ENCODE data around the gene SOX15.

The SOX15 gene

GRCh38 chr17:7579001-7579833, 10.7 kb downstream of the SOX15 start, which contains the start of gene CD68:
Gene CD68, plus strand, starts transcription at chr17:7579638. Its CDS starts 40 bp downstream, at chr17:7579678.
- in situ Hi-C loops (cut with MboI; ENCODE audit: low sequenced_read_pairs): no loop called here

GRCh38 chr17:7577327-7578199, 12.3 kb downstream of the SOX15 start:
- in situ Hi-C loops (cut with MboI; ENCODE audit: low sequenced_read_pairs): no loop called here

- in situ Hi-C loops (cut with MboI; ENCODE audit: low sequenced_read_pairs): no loop called here
Observed at GRCh38 chr17:7576432-7576937, 13.4 kb downstream of the SOX15 start.

GRCh38 chr17:7575959-7576358, 13.9 kb downstream of the SOX15 start:
- in situ Hi-C loops (cut with MboI; ENCODE audit: low sequenced_read_pairs): no loop called here

- in situ Hi-C loops (cut with MboI; ENCODE audit: low sequenced_read_pairs): no loop called here
Observed at GRCh38 chr17:7575481-7575883, 14.4 kb downstream of the SOX15 start.

- in situ Hi-C loops (cut with MboI; ENCODE audit: low sequenced_read_pairs): no loop called here
Observed at GRCh38 chr17:7574176-7574953, 15.5 kb downstream of the SOX15 start.

- in situ Hi-C loops (cut with MboI; ENCODE audit: low sequenced_read_pairs): no loop called here
Observed at GRCh38 chr17:7573324-7574080, 16.4 kb downstream of the SOX15 start.

- in situ Hi-C loops (cut with MboI; ENCODE audit: low sequenced_read_pairs): no loop called here
Observed at GRCh38 chr17:7572588-7573323, 17.1 kb downstream of the SOX15 start.

- in situ Hi-C loops (cut with MboI; ENCODE audit: low sequenced_read_pairs): no loop called here
Observed at GRCh38 chr17:7572338-7572587, 17.6 kb downstream of the SOX15 start.

GRCh38 chr17:7570351-7570750, 19.5 kb downstream of the SOX15 start:
- in situ Hi-C loops (cut with MboI; ENCODE audit: low sequenced_read_pairs): no loop called here

- in situ Hi-C loops (cut with MboI; ENCODE audit: low sequenced_read_pairs): no loop called here
Observed at GRCh38 chr17:7569571-7569970, 20.3 kb downstream of the SOX15 start.

GRCh38 chr17:7563115-7563869, 26.6 kb downstream of the SOX15 start:
- in situ Hi-C loops (cut with MboI; ENCODE audit: low sequenced_read_pairs): no loop called here

GRCh38 chr17:7562208-7562605, 27.7 kb downstream of the SOX15 start:
- in situ Hi-C loops (cut with MboI; ENCODE audit: low sequenced_read_pairs): no loop called here

GRCh38 chr17:7561589-7562207, 28.2 kb downstream of the SOX15 start, which contains the start of gene SENP3:
Gene SENP3, plus strand, starts transcription at chr17:7561919. Its CDS starts 1,158 bp downstream, at chr17:7563077.
- in situ Hi-C loops (cut with MboI; ENCODE audit: low sequenced_read_pairs): no loop called here

- in situ Hi-C loops (cut with MboI; ENCODE audit: low sequenced_read_pairs): no loop called here
Observed at GRCh38 chr17:7561028-7561575, 28.8 kb downstream of the SOX15 start.

- in situ Hi-C loops (cut with MboI; ENCODE audit: low sequenced_read_pairs): no loop called here
Observed at GRCh38 chr17:7560172-7561027, 29.5 kb downstream of the SOX15 start.
